Heart left ventricle (tissue), 16 donors: Measurements from ENCODE around the gene CDH11. TPM values are rescaled to one million over a fixed set of nuclear protein-coding genes. Genes with fewer than 3 reads are reported as not detected.

Experiments
- ATAC-seq, 4 donors: fragments of 200-7000 bp; cut with Tn5 transposase; one replicate each; pipeline ENCODE4 v1.9.1; 2020 to 2022; ENCODE audit warnings: moderate library complexity in 4 of 4, mild to moderate bottlenecking in 3 of 4, moderate number of reproducible peaks in 1 of 4
- DNase-seq, 5 donors: peaks; one replicate each; pipeline ENCODE4 v3.0.0-alpha.2; 2020
- H3K27ac ChIP-seq, 12 donors: fragments of 200-600 bp; sonication (generic) in 4 of 12; one replicate each; pipeline versions ENCODE4 v1.5.0 to v1.8.0; 2016 to 2022; ENCODE audit warnings: mild to moderate bottlenecking in 2 of 12
- H3K27me3 ChIP-seq, 9 donors: fragments of 200-600 bp; sonication (generic) in 2 of 9; one replicate each; pipeline versions ENCODE4 v1.5.1 to v1.8.0; 2016 to 2022; ENCODE audit warnings: mild to moderate bottlenecking in 3 of 9
- H3K36me3 ChIP-seq, 9 donors: fragments of 200-600 bp; sonication (generic) in 2 of 9; one replicate each; pipeline versions ENCODE4 v1.5.0 to v1.8.0; 2018 to 2022; ENCODE audit warnings: mild to moderate bottlenecking in 2 of 9
- H3K4me1 ChIP-seq, 12 donors: fragments of 200-600 bp; sonication (generic) in 4 of 12; one replicate each; pipeline versions ENCODE4 v1.5.0 to v1.8.0; 2016 to 2022; ENCODE audit warnings: mild to moderate bottlenecking in 3 of 12
- H3K4me3 ChIP-seq, 12 donors: fragments of 200-600 bp; sonication (generic) in 4 of 12; one replicate each; pipeline versions ENCODE4 v1.5.0 to v1.8.0; 2017 to 2022; ENCODE audit warnings: mild to moderate bottlenecking in 9 of 12, moderate library complexity in 4 of 12
- H3K9me3 ChIP-seq, 12 donors: fragments of 200-600 bp; sonication (generic) in 4 of 12; one replicate each; pipeline versions ENCODE4 v1.5.0 to v1.8.0; 2016 to 2022; ENCODE audit warnings: mild to moderate bottlenecking in 1 of 12
- CTCF ChIP-seq, 12 donors: fragments of 200-600 bp; sonication (generic) in 4 of 12; IDR thresholded peaks; one replicate each; pipeline versions ENCODE4 v1.5.0 to v1.8.0; 2018 to 2022; ENCODE audit warnings: antibody characterized with exemption in 12 of 12, mild to moderate bottlenecking in 5 of 12
- POLR2A ChIP-seq, 2 donors: fragments of 450-650 bp; IDR thresholded peaks; one replicate each; pipeline ENCODE4 v1.6.1; 2017; ENCODE audit warnings: antibody characterized with exemption in 2 of 2, mild to moderate bottlenecking in 2 of 2, moderate library complexity in 2 of 2
- WGBS, 4 donors: extraction: QIAGEN DNeasy Blood & Tissue Kit in 2 of 4; methylation state at CpG; one replicate each; pipeline versions ENCODE4 v1.1.5 to v1.1.7; 2013 to 2018; 5-methylcytosine and 5-hydroxymethylcytosine counted together
- intact Hi-C, 10 donors: fragments of 100-400 bp; cut with DNase I; formaldehyde crosslinking; loops; one replicate each; pipeline versions ENCODE4 v1.11.1 to v1.14.2; 2022
- polyA plus RNA-seq, 2 donors: library from polyadenylated mRNA; stranded (reverse); fragments of 200-250 nt; gene quantifications; one replicate each; pipeline ENCODE4 v1.2.3, GENCODE V29; 2013
- total RNA-seq, 9 donors: library from RNA; depleted of rRNA in 2 of 9; stranded (reverse); fragments of >200 nt in 2 of 9; fragmentation: NEBNext Ultra II Directional in 3 of 9; extraction: Animal tissue kit (Norgen Biotek cat#: 25700) in 3 of 9; gene quantifications; one replicate each; pipeline versions ENCODE4 v1.1.0 to v1.2.4, GENCODE V29; 2016 to 2023
- donor health status: ischemic (EF 13 %, LVEDD 7.1; RV severe dilation, severe dysfunction).
- donor health status: healthy with polysubstance abuse.
- donor health status: DM: no; HTN: yes; CAD: no.
- donor health status: DM: no; HTN: no; CAD: no.
- donor health status: ischemic (EF 25% LVEDD 6.9; RV normal size, moderate dysfunction).
- donor health status: ischemic (EF 25% LVEDD 5.7; RV mildly dilated, moderate dysfunction).
- donor health status: healthy.
- donor health status: DM: yes; HTN: yes; CAD: no.
- donor health status: ischemic (EF 35%, LVEDD 5.7; RV mildly dilated, moderate dysfunction).
- donor health status: nonischemic (EF 11% LVEDD 7.7; RV severe dilation, severe dysfunction).
- donor health status: DM: yes; HTN: yes; CAD: no.
- donor health status: PGD.
- donor health status: ischemic (EF 29% LVEDD 5.4; RV normal size, mild dysfunction).
- donor health status: nonischemic (EF 23%, LVEDD 6.1; RV moderate dilation, normal function).

Gene CDH11
- total and polyA plus RNA-seq, 11 donors: 1.4 to 37.1 (median 7.4) TPM

GRCh38 chr16:65102326-65102725 is 19.5 kb downstream of the CDH11 start:
- H3K4me1 ChIP-seq: peaks cover 0 to 14% (median 0%) of the 10 kb centered on the region in 12 donors
- intact Hi-C loops: no loop called here
- 78 to 93% (median 88%) methylated on average over 1 of the region's 1 CpG for WGBS, 4 donors
- no peaks in the 10 kb centered on the region for H3K36me3 ChIP-seq
- no peaks in the 10 kb centered on the region for H3K9me3 ChIP-seq
- TF ChIP-seq CTCF (IDR thresholded peaks at IDR 0.05): no peak
- no peak for TF ChIP-seq POLR2A (IDR thresholded peaks at IDR 0.05)
- H3K4me3 ChIP-seq: no peak overlapping the region
- H3K27me3 ChIP-seq: no peaks in the 10 kb centered on the region
- no peak overlapping the region for H3K27ac ChIP-seq
- ATAC-seq: no peak
- DNase-seq: no peak

GRCh38 chr16:65101009-65101408 is 20.9 kb downstream of the CDH11 start:
- ATAC-seq: no peak
- peaks cover 0 to 11% (median 0%) of the 10 kb centered on the region in 12 donors for H3K4me1 ChIP-seq
- no peak overlapping the region for H3K27ac ChIP-seq
- H3K9me3 ChIP-seq: no peaks in the 10 kb centered on the region
- H3K36me3 ChIP-seq: no peaks in the 10 kb centered on the region
- no peak for DNase-seq
- H3K27me3 ChIP-seq: no peaks in the 10 kb centered on the region
- TF ChIP-seq POLR2A (IDR thresholded peaks at IDR 0.05) (no peak), CTCF (IDR thresholded peaks at IDR 0.05) (no peak)
- no peak overlapping the region for H3K4me3 ChIP-seq
- intact Hi-C loops: no loop called here

GRCh38 chr16:65099607-65100006 is 22.3 kb downstream of the CDH11 start:
- TF ChIP-seq CTCF (IDR thresholded peaks at IDR 0.05): no peak
- TF ChIP-seq POLR2A (IDR thresholded peaks at IDR 0.05): no peak
- H3K4me3 ChIP-seq: no peak overlapping the region
- DNase-seq (no peak), ATAC-seq (no peak)
- H3K4me1 ChIP-seq: no peaks in the 10 kb centered on the region
- intact Hi-C loops: no loop called here
- WGBS, 4 donors: 82 to 91% (median 84%) methylated on average over 2 of the region's 2 CpGs
- H3K27me3 ChIP-seq: no peaks in the 10 kb centered on the region
- H3K9me3 ChIP-seq: no peaks in the 10 kb centered on the region
- H3K27ac ChIP-seq: no peak overlapping the region
- no peaks in the 10 kb centered on the region for H3K36me3 ChIP-seq

GRCh38 chr16:65098916-65099315 is 22.9 kb downstream of the CDH11 start:
- intact Hi-C loops: no loop called here
- DNase-seq (no peak), ATAC-seq (no peak)
- Histone ChIP-seq H3K36me3 (no peaks in the 10 kb centered on the region), H3K4me3 (no peak overlapping the region), H3K4me1 (no peaks in the 10 kb centered on the region), H3K27ac (no peak overlapping the region), H3K9me3 (no peaks in the 10 kb centered on the region), H3K27me3 (no peaks in the 10 kb centered on the region)
- WGBS, 4 donors: 84 to 94% (median 89%) methylated on average over 3 of the region's 3 CpGs
- no peak for TF ChIP-seq CTCF (IDR thresholded peaks at IDR 0.05)
- TF ChIP-seq POLR2A (IDR thresholded peaks at IDR 0.05): no peak
